Measurements from ENCODE around the gene RAX2. TPM values are rescaled to one million over a fixed set of nuclear protein-coding genes. Genes with fewer than 3 reads are reported as not detected.

RAX2 gene
- polyA plus RNA-seq (2013, experiment 1 of 2) = not detected
- not detected for polyA plus RNA-seq (2013, experiment 2 of 2)

- no peak within 1 kb of the TSS for H4K8ac ChIP-seq (ENCODE audit: low read depth, low read length)
- H3K27ac ChIP-seq (ENCODE audit: low read depth, low read length) = no peak within 1 kb of the TSS
- H3K4me3 ChIP-seq (ENCODE audit: low read length) = no peak within 1 kb of the TSS
- H3K36me3 ChIP-seq (ENCODE audit: control insufficient read depth, insufficient read depth, low read length) = no peaks in the 10 kb centered on the region
- no CpG with 5 or more reads among the region's 23 CpGs for WGBS (ENCODE audit: extremely low coverage, insufficient coverage, low lambda C conversion rate)
- no peaks in the 10 kb centered on the region for H3K4me1 ChIP-seq (ENCODE audit: control insufficient read depth, low read depth, low read length)
- H3K79me2 ChIP-seq (ENCODE audit: control insufficient read depth, insufficient read depth, low read length) = no peaks in the 10 kb centered on the region
- H3K79me1 ChIP-seq (ENCODE audit: low read length) = no peaks in the 10 kb centered on the region
- H3K4ac ChIP-seq (ENCODE audit: low read depth, low read length) = no peak within 1 kb of the TSS
- no peak within 1 kb of the TSS for H2BK120ac ChIP-seq (ENCODE audit: low read depth, low read length)
- H4K5ac ChIP-seq (ENCODE audit: low read length) = no peak within 1 kb of the TSS
- H3K4me2 ChIP-seq (ENCODE audit: low read length) = no peak within 1 kb of the TSS
- H3K56ac ChIP-seq (ENCODE audit: low read length) = no peak within 1 kb of the TSS
- no peak within 1 kb of the TSS for H3K9ac ChIP-seq (ENCODE audit: low read length)
- H3K18ac ChIP-seq (ENCODE audit: low read length) = no peak within 1 kb of the TSS
- no peak for DNase-seq
- H3K23ac ChIP-seq (ENCODE audit: low read length) = no peak within 1 kb of the TSS
- H2BK5ac ChIP-seq (ENCODE audit: low read length) = no peak within 1 kb of the TSS
- no peak within 1 kb of the TSS for H2BK15ac ChIP-seq (replicated peaks; ENCODE audit: low read depth)
- no peak within 1 kb of the TSS for H2AK5ac ChIP-seq (ENCODE audit: low read length)
- H3K27me3 ChIP-seq (ENCODE audit: insufficient read depth, low read length, poor library complexity) = no peaks in the 10 kb centered on the region
Measured at GRCh38 chr19:3771906-3772455, at the start of gene RAX2. RAX2 (minus strand) TSS chr19:3772228; CDS start chr19:3771742, 486 bp downstream.

GRCh38 chr19:3821156-3821555 lies 49.1 kb upstream of the RAX2 start:
- Histone ChIP-seq H3K23ac (ENCODE audit: low read length) (no peak overlapping the region), H2AK5ac (ENCODE audit: low read length) (no peak overlapping the region), H3K18ac (ENCODE audit: low read length) (no peak overlapping the region), H3K79me1 (ENCODE audit: low read length) (no peaks in the 10 kb centered on the region), H4K8ac (ENCODE audit: low read depth, low read length) (no peak overlapping the region), H2BK120ac (ENCODE audit: low read depth, low read length) (no peak overlapping the region), H3K9ac (ENCODE audit: low read length) (no peak overlapping the region), H3K4me3 (ENCODE audit: low read length) (no peak overlapping the region), H3K36me3 (ENCODE audit: control insufficient read depth, insufficient read depth, low read length) (no peaks in the 10 kb centered on the region), H2BK15ac (replicated peaks; ENCODE audit: low read depth) (no peak overlapping the region), H3K56ac (ENCODE audit: low read length) (no peak overlapping the region), H3K79me2 (ENCODE audit: control insufficient read depth, insufficient read depth, low read length) (no peaks in the 10 kb centered on the region), H2BK5ac (ENCODE audit: low read length) (no peak overlapping the region), H4K5ac (ENCODE audit: low read length) (no peak overlapping the region), H3K27me3 (ENCODE audit: insufficient read depth, low read length, poor library complexity) (no peaks in the 10 kb centered on the region), H3K4ac (ENCODE audit: low read depth, low read length) (no peak overlapping the region), H3K4me2 (ENCODE audit: low read length) (no peak overlapping the region), H3K4me1 (ENCODE audit: control insufficient read depth, low read depth, low read length) (no peaks in the 10 kb centered on the region), H3K27ac (ENCODE audit: low read depth, low read length) (no peak overlapping the region)
- DNase-seq = no peak
- no CpG with 5 or more reads among the region's 23 CpGs for WGBS (ENCODE audit: extremely low coverage, insufficient coverage, low lambda C conversion rate)

- H3K18ac ChIP-seq (ENCODE audit: low read length) = no peak overlapping the region
- WGBS (ENCODE audit: extremely low coverage, insufficient coverage, low lambda C conversion rate) = no CpG with 5 or more reads among the region's 19 CpGs
- no peak overlapping the region for H3K4me2 ChIP-seq (ENCODE audit: low read length)
- H3K9ac ChIP-seq (ENCODE audit: low read length) = no peak overlapping the region
- no peaks in the 10 kb centered on the region for H3K79me1 ChIP-seq (ENCODE audit: low read length)
- H3K56ac ChIP-seq (ENCODE audit: low read length) = no peak overlapping the region
- H2BK120ac ChIP-seq (ENCODE audit: low read depth, low read length) = no peak overlapping the region
- H3K4ac ChIP-seq (ENCODE audit: low read depth, low read length) = no peak overlapping the region
- H2AK5ac ChIP-seq (ENCODE audit: low read length) = no peak overlapping the region
- no peak overlapping the region for H2BK15ac ChIP-seq (replicated peaks; ENCODE audit: low read depth)
- no peaks in the 10 kb centered on the region for H3K27me3 ChIP-seq (ENCODE audit: insufficient read depth, low read length, poor library complexity)
- no peak overlapping the region for H3K4me3 ChIP-seq (ENCODE audit: low read length)
- no peaks in the 10 kb centered on the region for H3K79me2 ChIP-seq (ENCODE audit: control insufficient read depth, insufficient read depth, low read length)
- H2BK5ac ChIP-seq (ENCODE audit: low read length) = no peak overlapping the region
- no peaks in the 10 kb centered on the region for H3K36me3 ChIP-seq (ENCODE audit: control insufficient read depth, insufficient read depth, low read length)
- no peak overlapping the region for H3K23ac ChIP-seq (ENCODE audit: low read length)
- H4K5ac ChIP-seq (ENCODE audit: low read length) = no peak overlapping the region
- no peak overlapping the region for H4K8ac ChIP-seq (ENCODE audit: low read depth, low read length)
- H3K4me1 ChIP-seq (ENCODE audit: control insufficient read depth, low read depth, low read length) = no peaks in the 10 kb centered on the region
- no peak for DNase-seq
- H3K27ac ChIP-seq (ENCODE audit: low read depth, low read length) = no peak overlapping the region
Measured at GRCh38 chr19:3819989-3820388, 48.0 kb upstream of the RAX2 start.

GRCh38 chr19:3818918-3819317 lies 46.9 kb upstream of the RAX2 start:
- H3K36me3 ChIP-seq (ENCODE audit: control insufficient read depth, insufficient read depth, low read length) = no peaks in the 10 kb centered on the region
- WGBS (ENCODE audit: extremely low coverage, insufficient coverage, low lambda C conversion rate) = no CpG with 5 or more reads among the region's 31 CpGs

GRCh38 chr19:3818466-3818865 lies 46.4 kb upstream of the RAX2 start:
- DNase-seq = no peak
- no peaks in the 10 kb centered on the region for H3K4me1 ChIP-seq (ENCODE audit: control insufficient read depth, low read depth, low read length)
- no peak overlapping the region for H3K4me3 ChIP-seq (ENCODE audit: low read length)

More at GRCh38 chr19:3818918-3819317, 46.9 kb upstream of the RAX2 start:
- Histone ChIP-seq H3K9ac (ENCODE audit: low read length) (no peak overlapping the region), H2BK15ac (replicated peaks; ENCODE audit: low read depth) (no peak overlapping the region), H4K8ac (ENCODE audit: low read depth, low read length) (no peak overlapping the region), H3K79me2 (ENCODE audit: control insufficient read depth, insufficient read depth, low read length) (no peaks in the 10 kb centered on the region), H2AK5ac (ENCODE audit: low read length) (no peak overlapping the region), H3K23ac (ENCODE audit: low read length) (no peak overlapping the region), H3K4me1 (ENCODE audit: control insufficient read depth, low read depth, low read length) (no peaks in the 10 kb centered on the region), H2BK5ac (ENCODE audit: low read length) (no peak overlapping the region), H3K27ac (ENCODE audit: low read depth, low read length) (no peak overlapping the region), H3K4me2 (ENCODE audit: low read length) (no peak overlapping the region), H3K18ac (ENCODE audit: low read length) (no peak overlapping the region), H3K4ac (ENCODE audit: low read depth, low read length) (no peak overlapping the region), H3K79me1 (ENCODE audit: low read length) (no peaks in the 10 kb centered on the region), H3K4me3 (ENCODE audit: low read length) (no peak overlapping the region), H4K5ac (ENCODE audit: low read length) (no peak overlapping the region), H3K56ac (ENCODE audit: low read length) (no peak overlapping the region), H3K27me3 (ENCODE audit: insufficient read depth, low read length, poor library complexity) (no peaks in the 10 kb centered on the region), H2BK120ac (ENCODE audit: low read depth, low read length) (no peak overlapping the region)
- DNase-seq = no peak

GRCh38 chr19:3817761-3818160 lies 45.7 kb upstream of the RAX2 start:
- DNase-seq = no peak
- H2BK120ac ChIP-seq (ENCODE audit: low read depth, low read length) = no peak overlapping the region
- no peaks in the 10 kb centered on the region for H3K4me1 ChIP-seq (ENCODE audit: control insufficient read depth, low read depth, low read length)
- H3K36me3 ChIP-seq (ENCODE audit: control insufficient read depth, insufficient read depth, low read length) = no peaks in the 10 kb centered on the region
- H3K23ac ChIP-seq (ENCODE audit: low read length) = no peak overlapping the region
- H3K27ac ChIP-seq (ENCODE audit: low read depth, low read length) = no peak overlapping the region
- H3K79me1 ChIP-seq (ENCODE audit: low read length) = no peaks in the 10 kb centered on the region
- H4K5ac ChIP-seq (ENCODE audit: low read length) = no peak overlapping the region
- no peak overlapping the region for H3K4ac ChIP-seq (ENCODE audit: low read depth, low read length)
- H3K79me2 ChIP-seq (ENCODE audit: control insufficient read depth, insufficient read depth, low read length) = no peaks in the 10 kb centered on the region
- H2BK15ac ChIP-seq (replicated peaks; ENCODE audit: low read depth) = no peak overlapping the region
- no peak overlapping the region for H2AK5ac ChIP-seq (ENCODE audit: low read length)
- H3K56ac ChIP-seq (ENCODE audit: low read length) = no peak overlapping the region
- no peak overlapping the region for H3K4me3 ChIP-seq (ENCODE audit: low read length)
- no peak overlapping the region for H4K8ac ChIP-seq (ENCODE audit: low read depth, low read length)
- no peak overlapping the region for H3K4me2 ChIP-seq (ENCODE audit: low read length)
- H3K18ac ChIP-seq (ENCODE audit: low read length) = no peak overlapping the region
- no peaks in the 10 kb centered on the region for H3K27me3 ChIP-seq (ENCODE audit: insufficient read depth, low read length, poor library complexity)
- H3K9ac ChIP-seq (ENCODE audit: low read length) = no peak overlapping the region
- WGBS (ENCODE audit: extremely low coverage, insufficient coverage, low lambda C conversion rate) = no CpG with 5 or more reads among the region's 8 CpGs
- H2BK5ac ChIP-seq (ENCODE audit: low read length) = no peak overlapping the region

More at GRCh38 chr19:3818466-3818865, 46.4 kb upstream of the RAX2 start:
- Histone ChIP-seq H3K4ac (ENCODE audit: low read depth, low read length) (no peak overlapping the region), H3K18ac (ENCODE audit: low read length) (no peak overlapping the region), H2BK5ac (ENCODE audit: low read length) (no peak overlapping the region), H3K27me3 (ENCODE audit: insufficient read depth, low read length, poor library complexity) (no peaks in the 10 kb centered on the region), H4K5ac (ENCODE audit: low read length) (no peak overlapping the region), H3K4me2 (ENCODE audit: low read length) (no peak overlapping the region), H3K56ac (ENCODE audit: low read length) (no peak overlapping the region), H2BK15ac (replicated peaks; ENCODE audit: low read depth) (no peak overlapping the region), H3K79me1 (ENCODE audit: low read length) (no peaks in the 10 kb centered on the region), H3K27ac (ENCODE audit: low read depth, low read length) (no peak overlapping the region), H3K79me2 (ENCODE audit: control insufficient read depth, insufficient read depth, low read length) (no peaks in the 10 kb centered on the region), H2BK120ac (ENCODE audit: low read depth, low read length) (no peak overlapping the region), H2AK5ac (ENCODE audit: low read length) (no peak overlapping the region), H3K36me3 (ENCODE audit: control insufficient read depth, insufficient read depth, low read length) (no peaks in the 10 kb centered on the region), H3K23ac (ENCODE audit: low read length) (no peak overlapping the region), H4K8ac (ENCODE audit: low read depth, low read length) (no peak overlapping the region), H3K9ac (ENCODE audit: low read length) (no peak overlapping the region)
- WGBS (ENCODE audit: extremely low coverage, insufficient coverage, low lambda C conversion rate) = no CpG with 5 or more reads among the region's 11 CpGs
